Thoracic aorta (tissue), 2 donors: ENCODE data around the gene PRTG. TPM values are rescaled to one million over a fixed set of nuclear protein-coding genes. Genes with fewer than 3 reads are reported as not detected.

Source experiments
- ATAC-seq: fragments of 150-250 bp; one replicate; pipeline ENCODE4 v1.8.0; 2017; ENCODE audit warnings: low read depth; ENCODE audit not compliant: insufficient number of reproducible peaks, low FRiP score
- DNase-seq: peaks from one replicate; pipeline ENCODE4 v3.0.0-alpha.2; 2020; ENCODE audit warnings: low spot score
- H3K27ac ChIP-seq, 2 donors: fragments of 200-600 bp; sonication (generic); 1 replicate in 1 of 2; 2 replicates in 1 of 2; pipeline ENCODE4 v1.5.1; 2016; ENCODE audit warnings: mild to moderate bottlenecking in 2 of 2, moderate library complexity in 2 of 2
- H3K27me3 ChIP-seq: fragments of 200-600 bp; sonication (generic); replicated peaks from 2 replicates; pipeline ENCODE4 v1.6.0; 2016; ENCODE audit warnings: mild to moderate bottlenecking; ENCODE audit not compliant: insufficient read depth
- H3K36me3 ChIP-seq: fragments of 200-600 bp; sonication (generic); one replicate; pipeline ENCODE4 v1.5.1; 2016
- H3K4me1 ChIP-seq, 2 donors: fragments of 200-600 bp; sonication (generic); 1 replicate in 1 of 2; 2 replicates in 1 of 2; pipeline versions ENCODE4 v1.5.1 to v1.6.0; 2016; ENCODE audit warnings: low read depth in 2 of 2, mild to moderate bottlenecking in 1 of 2; ENCODE audit not compliant: control insufficient read depth in 1 of 2
- H3K4me3 ChIP-seq: fragments of 200-600 bp; sonication (generic); 2 replicates; pipeline ENCODE4 v1.5.1; 2016; ENCODE audit warnings: mild to moderate bottlenecking
- H3K9me3 ChIP-seq: fragments of 200-600 bp; sonication (generic); 2 replicates; pipeline ENCODE4 v1.5.1; 2016
- CTCF ChIP-seq: fragments of 200-600 bp; sonication (generic); IDR thresholded peaks from one replicate; pipeline ENCODE4 v1.5.1; 2019; ENCODE audit warnings: antibody characterized with exemption
- total RNA-seq, 2 donors: library from RNA; depleted of rRNA; stranded (reverse); fragments of >200 nt; gene quantifications; one replicate each; pipeline versions ENCODE4 v1.1.0 to v1.2.3, GENCODE V29; 2016

The PRTG gene
- total RNA-seq, 2 donors from 2014 or later = 0.41 to 3.0 TPM

DNA sequence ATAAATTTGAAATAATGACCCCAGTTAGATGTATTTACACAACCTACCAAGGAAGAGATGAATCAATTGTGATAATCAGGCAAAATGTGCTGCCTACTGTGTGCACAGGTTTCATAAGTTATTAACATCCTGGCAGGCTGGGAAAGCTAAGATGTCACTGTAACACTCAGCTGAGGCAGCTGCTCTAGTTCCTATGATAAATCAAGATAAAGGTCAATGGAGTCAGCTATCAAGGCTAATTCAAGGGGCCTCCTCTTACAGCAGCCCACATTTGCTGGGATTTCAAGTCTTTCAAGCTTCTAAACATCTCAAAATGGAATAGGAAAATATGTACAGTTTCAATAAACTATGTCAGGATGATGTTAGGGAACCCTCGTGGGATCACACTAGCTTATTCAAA is 84.1 kb downstream of the PRTG start:
- no peak for DNase-seq
- no peak for ATAC-seq

DNA sequence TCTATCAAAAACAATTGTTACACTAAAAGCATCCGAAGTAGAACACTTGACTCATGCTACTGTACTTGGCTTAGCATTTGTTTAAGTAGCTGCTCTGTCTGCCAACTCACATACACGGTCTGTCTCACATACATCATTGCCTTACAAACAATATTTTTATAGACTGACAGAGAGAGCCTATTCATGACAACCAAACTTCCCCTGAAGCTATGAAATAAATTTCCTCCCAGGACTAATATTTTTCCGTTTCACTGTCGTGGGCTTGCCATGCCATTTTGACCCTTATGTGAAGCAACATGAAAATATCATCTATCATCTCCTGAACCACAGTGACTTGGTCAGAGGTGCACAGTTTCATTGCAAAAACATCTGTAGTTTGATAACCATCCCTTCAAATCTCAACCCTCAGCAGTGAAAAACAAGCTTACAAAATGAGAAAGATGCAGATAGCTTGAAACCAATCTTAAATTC is 88.4 kb downstream of the PRTG start:
- Histone ChIP-seq H3K27ac (no peak overlapping the region), H3K36me3 (no peaks in the 10 kb centered on the region), H3K9me3 (no peaks in the 10 kb centered on the region), H3K4me1 (no peaks in the 10 kb centered on the region), H3K4me3 (no peak overlapping the region), H3K27me3 (no peaks in the 10 kb centered on the region)
- DNase-seq (no peak), ATAC-seq (no peak)
- no peak for TF ChIP-seq CTCF

More for the DNA sequence above, 84.1 kb downstream of the PRTG start:
- no peaks in the 10 kb centered on the region for H3K27me3 ChIP-seq
- no peak overlapping the region for H3K27ac ChIP-seq
- no peaks in the 10 kb centered on the region for H3K9me3 ChIP-seq
- no peak for TF ChIP-seq CTCF
- no peaks in the 10 kb centered on the region for H3K4me1 ChIP-seq
- H3K36me3 ChIP-seq = no peaks in the 10 kb centered on the region
- no peak overlapping the region for H3K4me3 ChIP-seq

DNA sequence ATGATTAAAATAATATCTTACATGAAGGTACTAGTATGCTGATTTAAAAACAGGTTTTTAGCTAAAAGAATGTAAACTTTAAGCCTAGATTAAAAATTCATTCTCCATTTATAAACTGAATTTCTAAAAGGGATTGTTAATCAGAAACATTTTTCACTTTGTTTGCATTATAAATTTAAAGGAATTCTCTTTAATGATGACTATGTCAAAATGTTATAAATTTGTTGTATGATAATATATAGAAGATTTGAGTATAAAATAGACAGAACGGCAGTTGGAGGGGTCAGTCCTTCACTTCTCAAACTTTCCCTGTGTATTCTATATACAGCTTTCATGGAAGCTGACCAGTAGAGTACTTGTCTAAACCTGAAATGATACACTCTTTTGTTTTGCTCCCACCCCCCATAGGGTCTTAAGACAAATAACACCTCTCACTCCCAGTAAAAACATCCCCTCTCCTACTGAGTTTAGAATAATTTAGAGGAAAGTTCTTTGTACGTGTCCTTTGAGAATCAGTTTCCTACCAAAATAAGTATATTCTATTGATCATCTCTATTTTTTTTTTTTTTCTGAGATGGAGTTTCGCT is 90.0 kb downstream of the PRTG start:
- Histone ChIP-seq H3K4me3 (no peak overlapping the region), H3K36me3 (no peaks in the 10 kb centered on the region), H3K9me3 (no peaks in the 10 kb centered on the region), H3K4me1 (no peaks in the 10 kb centered on the region), H3K27ac (no peak overlapping the region), H3K27me3 (no peaks in the 10 kb centered on the region)
- TF ChIP-seq CTCF = no peak
- DNase-seq (no peak), ATAC-seq (no peak)

DNA sequence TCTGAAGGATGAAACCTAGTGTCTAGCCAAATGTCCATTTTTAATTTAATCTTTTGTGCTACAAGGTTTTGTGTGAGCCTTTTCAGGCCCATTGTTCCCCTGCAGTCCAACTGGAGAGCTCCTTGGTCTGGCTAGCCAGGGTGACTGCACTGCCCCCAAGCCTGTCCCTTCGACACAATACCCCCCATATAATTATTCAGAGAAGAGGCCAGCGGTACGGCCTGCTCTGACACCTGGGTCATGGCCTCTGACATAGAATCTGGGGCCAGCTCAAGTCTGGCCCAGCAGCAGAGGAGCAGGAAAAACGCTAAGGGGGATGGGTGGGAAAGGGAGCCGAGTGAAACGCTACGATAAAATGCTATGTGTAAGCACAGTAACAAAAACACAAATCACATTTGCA is 90.6 kb downstream of the PRTG start:
- Histone ChIP-seq H3K27ac (no peak overlapping the region), H3K4me1 (no peaks in the 10 kb centered on the region), H3K4me3 (no peak overlapping the region), H3K27me3 (no peaks in the 10 kb centered on the region), H3K36me3 (no peaks in the 10 kb centered on the region), H3K9me3 (no peaks in the 10 kb centered on the region)
- ATAC-seq (no peak), DNase-seq (no peak)
- TF ChIP-seq CTCF = no peak

- H3K9me3 ChIP-seq = no peaks in the 10 kb centered on the region
- H3K27me3 ChIP-seq = no peaks in the 10 kb centered on the region
- no peak overlapping the region for H3K27ac ChIP-seq
- no peaks in the 10 kb centered on the region for H3K4me1 ChIP-seq
- DNase-seq = no peak
- H3K4me3 ChIP-seq = no peak overlapping the region
- TF ChIP-seq CTCF = no peak
- H3K36me3 ChIP-seq = no peaks in the 10 kb centered on the region
- no peak for ATAC-seq
Measured at GRCh38 chr15:55649058-55649423, 93.9 kb downstream of the PRTG start.
